Mesendoderm (in vitro differentiated cells): ENCODE data around the gene CCNY.

Experiments used
- DNase-seq: peaks from one replicate; pipeline ENCODE4 v3.0.0; 2013
- H2AK5ac ChIP-seq: 2 replicates; pipeline ENCODE4 v1.6.1; 2013; ENCODE audit warnings: low read length, inconsistent platforms
- H2BK120ac ChIP-seq: 2 replicates; pipeline ENCODE4 v1.6.1; 2013; ENCODE audit warnings: low read depth, mild to moderate bottlenecking, low read length, moderate library complexity, mixed read lengths
- H2BK15ac ChIP-seq: replicated peaks from 2 replicates; pipeline ENCODE4 v1.6.1; 2013; ENCODE audit warnings: low read depth, mild to moderate bottlenecking, moderate library complexity
- H2BK5ac ChIP-seq: 2 replicates; pipeline ENCODE4 v1.6.1; 2013; ENCODE audit warnings: low read length, inconsistent platforms
- H3K18ac ChIP-seq: 2 replicates; pipeline ENCODE4 v1.6.1; 2013; ENCODE audit warnings: mild to moderate bottlenecking, low read length, mixed read lengths
- H3K23ac ChIP-seq: one replicate; pipeline ENCODE4 v1.6.1; 2013; ENCODE audit warnings: low read length
- H3K27ac ChIP-seq: 2 replicates; pipeline ENCODE4 v1.5.1; 2013; ENCODE audit warnings: low read depth, mild to moderate bottlenecking, inconsistent platforms, low read length, moderate library complexity
- H3K27me3 ChIP-seq: 2 replicates; pipeline ENCODE4 v1.6.1; 2013; ENCODE audit warnings: low read length, control low read depth, mild to moderate bottlenecking, inconsistent platforms; ENCODE audit not compliant: insufficient read depth, poor library complexity
- H3K36me3 ChIP-seq: 2 replicates; pipeline ENCODE4 v1.6.1; 2013; ENCODE audit warnings: low read length, inconsistent platforms; ENCODE audit not compliant: control insufficient read depth, insufficient read depth
- H3K4ac ChIP-seq: one replicate; pipeline ENCODE4 v1.6.1; 2013; ENCODE audit warnings: low read depth, mild to moderate bottlenecking, low read length, moderate library complexity
- H3K4me1 ChIP-seq: 2 replicates; pipeline ENCODE4 v1.6.1; 2013; ENCODE audit warnings: low read depth, low read length, inconsistent platforms; ENCODE audit not compliant: control insufficient read depth
- H3K4me2 ChIP-seq: 2 replicates; pipeline ENCODE4 v1.6.1; 2013; ENCODE audit warnings: low read length
- H3K4me3 ChIP-seq: 2 replicates; pipeline ENCODE4 v1.5.1; 2013; ENCODE audit warnings: mild to moderate bottlenecking, low read length
- H3K56ac ChIP-seq: one replicate; pipeline ENCODE4 v1.6.1; 2013; ENCODE audit warnings: low read length
- H3K79me1 ChIP-seq: 2 replicates; pipeline ENCODE4 v1.6.1; 2013; ENCODE audit warnings: low read length, inconsistent platforms
- H3K79me2 ChIP-seq: 2 replicates; pipeline ENCODE4 v1.6.1; 2013; ENCODE audit warnings: mild to moderate bottlenecking, low read length; ENCODE audit not compliant: control insufficient read depth, insufficient read depth
- H3K9ac ChIP-seq: 2 replicates; pipeline ENCODE4 v1.6.1; 2013; ENCODE audit warnings: low read length, inconsistent platforms
- H4K5ac ChIP-seq: one replicate; pipeline ENCODE4 v1.6.1; 2013; ENCODE audit warnings: low read length
- H4K8ac ChIP-seq: one replicate; pipeline ENCODE4 v1.6.1; 2013; ENCODE audit warnings: low read depth, mild to moderate bottlenecking, control low read depth, low read length, moderate library complexity
- WGBS: extraction: QIAGEN DNeasy Blood & Tissue Kit; methylation state at CpG from one replicate; pipeline ENCODE4 v1.1.7; 2013; ENCODE audit warnings: low lambda C conversion rate, missing lambda C conversion rate; ENCODE audit not compliant: insufficient coverage; ENCODE audit errors: extremely low coverage; 5-methylcytosine and 5-hydroxymethylcytosine counted together

The CCNY gene

DNA sequence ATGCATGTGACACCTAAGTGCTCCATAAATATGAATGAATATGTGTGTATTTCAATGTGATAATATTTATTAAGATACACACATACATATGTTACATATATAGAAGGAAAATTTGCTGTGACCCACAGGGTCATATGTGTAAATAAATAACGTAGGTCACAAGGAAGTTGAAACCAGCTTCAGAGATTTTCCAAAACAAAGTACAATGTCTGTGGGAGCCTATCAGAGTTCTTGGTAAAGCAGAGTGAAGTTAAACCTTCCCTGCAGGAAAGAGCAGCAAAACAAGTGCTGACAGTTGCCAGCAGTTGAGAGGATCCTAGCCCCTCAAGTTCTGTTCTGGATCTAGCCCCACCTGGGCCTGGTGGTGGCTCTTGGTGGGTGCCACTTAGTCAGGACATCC, 91.2 kb downstream of the CCNY start:
- H3K79me1 ChIP-seq, result peaks cover 23% of the 10 kb centered on the region
- H3K18ac ChIP-seq, result no peak overlapping the region
- H3K9ac ChIP-seq, result no peak overlapping the region
- H3K23ac ChIP-seq, result no peak overlapping the region
- no peak overlapping the region for H2BK120ac ChIP-seq
- H3K4me3 ChIP-seq, result no peak overlapping the region
- no peak overlapping the region for H3K4me2 ChIP-seq
- H4K8ac ChIP-seq, result no peak overlapping the region
- no CpG with 5 or more reads among the region's 1 CpG for WGBS
- H3K79me2 ChIP-seq, result peaks cover 19% of the 10 kb centered on the region
- no peak for DNase-seq
- no peak overlapping the region for H2AK5ac ChIP-seq
- no peak overlapping the region for H3K4ac ChIP-seq
- no peaks in the 10 kb centered on the region for H3K4me1 ChIP-seq
- no peak overlapping the region for H2BK15ac ChIP-seq
- no peak overlapping the region for H3K27ac ChIP-seq
- H4K5ac ChIP-seq, result no peak overlapping the region
- H3K36me3 ChIP-seq, result no peaks in the 10 kb centered on the region
- no peak overlapping the region for H3K56ac ChIP-seq
- H2BK5ac ChIP-seq, result no peak overlapping the region
- H3K27me3 ChIP-seq, result no peaks in the 10 kb centered on the region

DNA sequence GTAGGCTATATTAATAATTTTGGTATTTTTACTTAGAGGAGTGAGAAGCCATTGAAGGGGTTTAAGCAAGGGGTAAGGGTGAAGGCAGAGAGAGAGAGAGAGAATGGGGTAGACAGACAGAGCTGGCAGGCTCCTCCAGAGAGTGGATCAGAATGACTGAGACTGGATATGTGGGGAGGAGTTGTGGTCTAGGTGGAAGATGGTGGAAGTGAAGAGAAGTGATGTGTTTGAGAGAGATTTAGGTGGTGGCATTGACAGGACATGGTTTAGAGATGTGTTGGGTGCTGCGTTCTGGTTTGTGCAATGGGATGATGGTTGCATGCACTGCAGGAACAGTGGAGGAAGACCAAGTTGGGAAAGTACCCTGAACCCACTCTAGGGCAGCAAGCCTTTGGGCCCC, 92.2 kb downstream of the CCNY start:
- Histone ChIP-seq H2BK15ac (no peak overlapping the region), H2BK120ac (no peak overlapping the region), H3K56ac (no peak overlapping the region), H3K9ac (no peak overlapping the region), H3K4me3 (no peak overlapping the region), H3K18ac (no peak overlapping the region), H3K23ac (no peak overlapping the region), H3K4ac (no peak overlapping the region), H3K79me2 (peaks cover 19% of the 10 kb centered on the region), H2AK5ac (no peak overlapping the region), H2BK5ac (no peak overlapping the region), H4K8ac (no peak overlapping the region), H3K27ac (no peak overlapping the region), H3K36me3 (no peaks in the 10 kb centered on the region), H3K79me1 (peaks cover 23% of the 10 kb centered on the region), H3K4me2 (no peak overlapping the region), H3K4me1 (no peaks in the 10 kb centered on the region), H3K27me3 (no peaks in the 10 kb centered on the region), H4K5ac (no peak overlapping the region)
- no peak for DNase-seq
- no CpG with 5 or more reads among the region's 1 CpG for WGBS

DNA sequence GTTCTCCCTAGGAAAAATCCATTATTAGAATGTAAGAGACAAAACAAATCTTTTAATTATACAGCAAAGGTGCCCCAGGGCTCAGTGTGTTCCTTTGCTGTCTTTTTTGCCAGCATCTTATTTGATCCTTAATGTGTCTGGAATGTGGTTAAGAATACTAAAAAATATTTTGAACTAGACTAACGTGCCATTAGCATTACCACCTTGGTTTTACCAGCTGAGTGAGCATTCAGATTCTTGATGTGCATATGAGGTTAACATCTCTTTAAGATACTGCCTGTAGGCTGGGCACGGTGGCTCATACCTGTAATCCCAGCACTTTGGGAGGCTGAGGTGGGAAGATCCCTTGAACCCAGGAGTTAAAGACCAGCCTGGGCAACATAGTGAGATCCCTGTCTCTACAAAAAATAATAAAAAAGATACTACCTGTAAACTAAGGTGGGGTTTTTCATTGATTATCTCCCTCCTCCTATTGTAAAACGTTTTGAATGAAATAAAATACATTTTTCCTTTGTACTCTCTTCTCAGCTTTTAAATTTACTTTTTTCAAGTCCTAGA, 96.6 kb downstream of the CCNY start:
- Histone ChIP-seq H3K27ac (no peak overlapping the region), H2BK120ac (no peak overlapping the region), H3K9ac (no peak overlapping the region), H3K4me2 (no peak overlapping the region), H4K5ac (no peak overlapping the region), H2BK5ac (no peak overlapping the region), H2AK5ac (no peak overlapping the region), H3K23ac (no peak overlapping the region), H3K56ac (no peak overlapping the region), H3K36me3 (no peaks in the 10 kb centered on the region), H3K27me3 (no peaks in the 10 kb centered on the region), H4K8ac (no peak overlapping the region), H3K4ac (no peak overlapping the region), H3K4me3 (no peak overlapping the region), H3K79me2 (peaks cover 17% of the 10 kb centered on the region), H3K79me1 (peaks cover 23% of the 10 kb centered on the region), H2BK15ac (no peak overlapping the region), H3K4me1 (no peaks in the 10 kb centered on the region), H3K18ac (no peak overlapping the region)
- no peak for DNase-seq
- no CpG with 5 or more reads among the region's 3 CpGs for WGBS

DNA sequence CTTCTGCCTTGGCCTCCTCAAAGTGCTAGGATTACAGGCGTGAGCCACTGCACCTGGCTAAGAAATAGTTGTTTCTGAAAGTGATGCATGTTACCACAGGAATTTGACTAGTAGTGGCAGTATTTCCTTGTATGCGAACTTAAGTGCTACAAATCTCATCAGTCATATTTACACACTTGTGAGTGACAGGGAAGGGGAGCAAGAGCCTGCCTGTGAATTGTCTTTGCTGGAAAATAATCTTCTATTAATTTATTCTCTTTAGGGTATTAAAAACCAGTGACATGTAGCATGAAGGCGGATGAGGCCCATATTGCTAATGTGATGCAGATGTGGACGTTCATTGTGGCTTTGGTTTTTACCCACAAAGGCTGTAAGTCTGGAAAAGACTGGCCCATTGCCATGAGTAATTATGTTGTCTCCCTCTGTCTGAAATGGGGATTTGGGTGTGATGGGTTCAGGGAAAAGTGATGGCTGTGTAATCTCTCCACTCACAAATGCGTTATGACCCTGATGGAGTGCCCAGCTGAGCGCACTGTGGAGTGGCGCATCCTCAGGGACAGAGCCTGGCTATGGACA, 97.6 kb downstream of the CCNY start:
- Histone ChIP-seq H3K4ac (no peak overlapping the region), H3K18ac (no peak overlapping the region), H2BK5ac (no peak overlapping the region), H4K8ac (no peak overlapping the region), H3K4me3 (no peak overlapping the region), H3K23ac (no peak overlapping the region), H3K36me3 (no peaks in the 10 kb centered on the region), H3K56ac (no peak overlapping the region), H3K79me2 (peaks cover 14% of the 10 kb centered on the region), H3K4me2 (no peak overlapping the region), H3K9ac (no peak overlapping the region), H3K79me1 (peaks cover 17% of the 10 kb centered on the region), H2BK120ac (no peak overlapping the region), H3K27ac (no peak overlapping the region), H2BK15ac (no peak overlapping the region), H3K4me1 (no peaks in the 10 kb centered on the region), H3K27me3 (no peaks in the 10 kb centered on the region), H2AK5ac (no peak overlapping the region), H4K5ac (no peak overlapping the region)
- no peak for DNase-seq
- WGBS, result no CpG with 5 or more reads among the region's 7 CpGs

DNA sequence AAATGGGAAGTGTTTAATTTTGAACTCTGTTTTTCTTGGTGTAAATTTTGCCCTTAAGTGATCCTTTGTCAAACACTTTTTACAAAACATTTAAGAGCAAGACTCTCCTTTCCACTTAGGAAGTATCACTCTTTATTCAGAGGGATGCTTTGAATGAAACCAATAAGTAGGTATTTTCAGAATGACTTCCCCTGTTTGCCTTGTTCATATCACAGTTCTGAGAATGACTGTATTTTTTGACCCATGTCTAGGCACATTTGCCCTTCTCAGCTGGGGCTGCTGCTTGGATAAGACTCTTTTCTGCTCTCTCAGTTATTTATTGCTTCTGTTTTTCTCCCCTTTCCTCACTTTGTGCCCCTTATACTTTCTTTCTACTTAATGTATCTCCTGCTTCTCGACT, 98.2 kb downstream of the CCNY start:
- no peak overlapping the region for H3K9ac ChIP-seq
- H2BK120ac ChIP-seq, result no peak overlapping the region
- no peak overlapping the region for H3K4me2 ChIP-seq
- no peak overlapping the region for H2BK5ac ChIP-seq
- no peak for DNase-seq
- H3K27me3 ChIP-seq, result no peaks in the 10 kb centered on the region
- H3K23ac ChIP-seq, result no peak overlapping the region
- no peak overlapping the region for H2AK5ac ChIP-seq
- no peaks in the 10 kb centered on the region for H3K36me3 ChIP-seq
- H3K4me1 ChIP-seq, result no peaks in the 10 kb centered on the region
- H3K4ac ChIP-seq, result no peak overlapping the region
- H2BK15ac ChIP-seq, result no peak overlapping the region
- H4K8ac ChIP-seq, result no peak overlapping the region
- H3K18ac ChIP-seq, result no peak overlapping the region
- no peak overlapping the region for H3K4me3 ChIP-seq
- H3K79me2 ChIP-seq, result peaks cover 14% of the 10 kb centered on the region
- WGBS, result no CpG with 5 or more reads among the region's 1 CpG
- no peak overlapping the region for H3K27ac ChIP-seq
- no peak overlapping the region for H3K56ac ChIP-seq
- H4K5ac ChIP-seq, result no peak overlapping the region
- peaks cover 15% of the 10 kb centered on the region for H3K79me1 ChIP-seq

DNA sequence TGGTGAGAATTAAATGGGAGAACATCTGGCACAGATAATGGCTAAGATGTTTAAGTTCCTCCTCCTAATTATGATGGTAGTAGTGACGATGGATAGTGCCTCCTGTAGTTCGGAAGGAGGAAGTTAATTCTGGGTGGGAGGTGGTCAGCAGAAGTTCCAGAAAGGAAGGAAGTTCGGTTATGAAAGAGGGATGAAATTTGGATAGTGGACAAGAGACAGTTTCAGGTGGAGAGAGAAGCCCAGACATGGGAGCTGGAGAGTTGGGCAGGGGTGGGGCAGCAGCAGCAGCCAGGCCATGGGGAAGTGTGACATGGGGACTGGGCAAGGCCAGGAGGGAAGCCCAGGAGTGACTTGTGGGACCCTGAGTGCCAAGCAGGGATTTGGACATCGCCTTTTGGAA, 99.5 kb downstream of the CCNY start:
- H4K8ac ChIP-seq, result no peak overlapping the region
- no peak overlapping the region for H2BK5ac ChIP-seq
- no peaks in the 10 kb centered on the region for H3K36me3 ChIP-seq
- H3K79me2 ChIP-seq, result peaks cover 18% of the 10 kb centered on the region
- peaks cover 18% of the 10 kb centered on the region for H3K79me1 ChIP-seq
- no peak overlapping the region for H3K9ac ChIP-seq
- H3K4me2 ChIP-seq, result no peak overlapping the region
- no peak overlapping the region for H3K4me3 ChIP-seq
- H3K18ac ChIP-seq, result no peak overlapping the region
- H4K5ac ChIP-seq, result no peak overlapping the region
- no peaks in the 10 kb centered on the region for H3K27me3 ChIP-seq
- no peak for DNase-seq
- H3K23ac ChIP-seq, result no peak overlapping the region
- no peak overlapping the region for H3K27ac ChIP-seq
- H2BK120ac ChIP-seq, result no peak overlapping the region
- H2BK15ac ChIP-seq, result no peak overlapping the region
- H3K4me1 ChIP-seq, result no peaks in the 10 kb centered on the region
- no peak overlapping the region for H3K4ac ChIP-seq
- WGBS, result no CpG with 5 or more reads among the region's 4 CpGs
- H2AK5ac ChIP-seq, result no peak overlapping the region
- H3K56ac ChIP-seq, result no peak overlapping the region
